ENCODE measurements around the gene CSF3R. TPM values are rescaled to one million over a fixed set of nuclear protein-coding genes. Genes with fewer than 3 reads are reported as not detected.
A peak's percentile ranks its signal among the peaks of the same experiment; 100 is the strongest.

CSF3R gene
- total and polyA plus RNA-seq, 9 of the 15 experiments (the other 6 are each of a cell fraction or from before 2014, with no cell fraction given) = 0.21 to 0.86 (median 0.40) TPM; not detected in 1

DNA sequence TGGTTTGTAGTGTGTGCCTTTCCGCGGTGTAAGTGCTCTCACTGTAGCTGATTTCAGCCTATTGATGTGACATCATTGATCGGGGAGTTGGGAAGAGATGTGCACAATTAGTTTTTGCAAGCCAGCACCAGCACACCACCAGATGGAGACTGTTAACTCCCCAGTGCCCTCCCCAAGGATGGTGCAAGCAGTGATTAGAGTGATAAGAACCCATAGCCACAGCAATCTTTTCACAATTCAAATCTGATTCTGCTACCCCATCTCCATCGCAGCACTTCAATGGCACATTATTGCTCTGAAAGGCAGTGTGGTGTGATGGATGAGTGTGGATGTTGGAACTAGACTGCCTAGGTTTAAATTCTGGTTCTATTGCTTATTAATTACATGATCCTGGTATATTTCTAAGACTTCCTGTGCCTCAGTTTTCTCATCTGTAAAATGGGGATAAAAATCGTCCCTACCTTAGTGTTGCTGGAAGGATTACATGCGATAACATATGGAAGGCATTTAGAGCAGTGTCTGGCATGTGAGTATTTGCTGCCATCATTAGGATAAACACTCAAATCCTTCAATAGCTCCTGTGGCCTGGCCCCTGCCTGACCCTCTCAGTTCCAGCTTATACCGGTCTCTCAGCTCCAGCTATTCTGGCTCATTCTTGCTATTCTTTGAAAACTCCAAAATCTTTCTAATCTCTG, 6.7 kb downstream of the CSF3R start (continued):
- TF ChIP-seq BRD9 (IDR thresholded peaks at IDR 0.05; ENCODE audit: low read depth, partially characterized antibody) (no peak), ADNP (tag; IDR thresholded peaks at IDR 0.05) (peak; percentile 93), PHF21A (IDR thresholded peaks at IDR 0.05; ENCODE audit: borderline replicate concordance, low read depth) (no peak), GATA2 (CRISPR knock-in tag; IDR thresholded peaks at IDR 0.05) (0 out of 2 replicates have a peak, but pooled peaks have one; percentile 22), ETV1 (tag; conservative IDR thresholded peaks at IDR 0.05; ENCODE audit: low read depth) (peak; percentile 82), POLR2AphosphoS5 (IDR thresholded peaks at IDR 0.05; ENCODE audit: control insufficient read depth, insufficient read depth, low read depth, low read length) (no peak), POU5F1 (IDR thresholded peaks at IDR 0.05; ENCODE audit: borderline replicate concordance, low read depth, low read length, partially characterized antibody) (no peak), CHD4 (IDR thresholded peaks at IDR 0.05; ENCODE audit: insufficient read depth, insufficient replicate concordance, low read depth, low read length, poor library complexity, severe bottlenecking) (peak; percentile 70), ZNF143 (CRISPR knock-in tag; IDR thresholded peaks at IDR 0.05) (no peak), KDM1A (IDR thresholded peaks at IDR 0.05) (peak; percentile 71 to 84), ZNF644 (tag; IDR thresholded peaks at IDR 0.05; ENCODE audit: low read depth) (no peak), KLF16 (IDR thresholded peaks at IDR 0.05) (no peak), RB1 (IDR thresholded peaks at IDR 0.05; ENCODE audit: low read depth) (no peak)
- TF ChIP-seq, protein P1, sequence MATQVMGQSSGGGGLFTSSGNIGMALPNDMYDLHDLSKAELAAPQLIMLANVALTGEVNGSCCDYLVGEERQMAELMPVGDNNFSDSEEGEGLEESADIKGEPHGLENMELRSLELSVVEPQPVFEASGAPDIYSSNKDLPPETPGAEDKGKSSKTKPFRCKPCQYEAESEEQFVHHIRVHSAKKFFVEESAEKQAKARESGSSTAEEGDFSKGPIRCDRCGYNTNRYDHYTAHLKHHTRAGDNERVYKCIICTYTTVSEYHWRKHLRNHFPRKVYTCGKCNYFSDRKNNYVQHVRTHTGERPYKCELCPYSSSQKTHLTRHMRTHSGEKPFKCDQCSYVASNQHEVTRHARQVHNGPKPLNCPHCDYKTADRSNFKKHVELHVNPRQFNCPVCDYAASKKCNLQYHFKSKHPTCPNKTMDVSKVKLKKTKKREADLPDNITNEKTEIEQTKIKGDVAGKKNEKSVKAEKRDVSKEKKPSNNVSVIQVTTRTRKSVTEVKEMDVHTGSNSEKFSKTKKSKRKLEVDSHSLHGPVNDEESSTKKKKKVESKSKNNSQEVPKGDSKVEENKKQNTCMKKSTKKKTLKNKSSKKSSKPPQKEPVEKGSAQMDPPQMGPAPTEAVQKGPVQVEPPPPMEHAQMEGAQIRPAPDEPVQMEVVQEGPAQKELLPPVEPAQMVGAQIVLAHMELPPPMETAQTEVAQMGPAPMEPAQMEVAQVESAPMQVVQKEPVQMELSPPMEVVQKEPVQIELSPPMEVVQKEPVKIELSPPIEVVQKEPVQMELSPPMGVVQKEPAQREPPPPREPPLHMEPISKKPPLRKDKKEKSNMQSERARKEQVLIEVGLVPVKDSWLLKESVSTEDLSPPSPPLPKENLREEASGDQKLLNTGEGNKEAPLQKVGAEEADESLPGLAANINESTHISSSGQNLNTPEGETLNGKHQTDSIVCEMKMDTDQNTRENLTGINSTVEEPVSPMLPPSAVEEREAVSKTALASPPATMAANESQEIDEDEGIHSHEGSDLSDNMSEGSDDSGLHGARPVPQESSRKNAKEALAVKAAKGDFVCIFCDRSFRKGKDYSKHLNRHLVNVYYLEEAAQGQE (IDR thresholded peaks at IDR 0.05; ENCODE audit: borderline replicate concordance) = peak; percentile 15; the same call in 1 of the 2 replicates
- TF ChIP-seq, protein P1 (CRISPR knock-in tag; IDR thresholded peaks at IDR 0.05; ENCODE audit: low read depth) = no peak
- TF ChIP-seq, protein P2, sequence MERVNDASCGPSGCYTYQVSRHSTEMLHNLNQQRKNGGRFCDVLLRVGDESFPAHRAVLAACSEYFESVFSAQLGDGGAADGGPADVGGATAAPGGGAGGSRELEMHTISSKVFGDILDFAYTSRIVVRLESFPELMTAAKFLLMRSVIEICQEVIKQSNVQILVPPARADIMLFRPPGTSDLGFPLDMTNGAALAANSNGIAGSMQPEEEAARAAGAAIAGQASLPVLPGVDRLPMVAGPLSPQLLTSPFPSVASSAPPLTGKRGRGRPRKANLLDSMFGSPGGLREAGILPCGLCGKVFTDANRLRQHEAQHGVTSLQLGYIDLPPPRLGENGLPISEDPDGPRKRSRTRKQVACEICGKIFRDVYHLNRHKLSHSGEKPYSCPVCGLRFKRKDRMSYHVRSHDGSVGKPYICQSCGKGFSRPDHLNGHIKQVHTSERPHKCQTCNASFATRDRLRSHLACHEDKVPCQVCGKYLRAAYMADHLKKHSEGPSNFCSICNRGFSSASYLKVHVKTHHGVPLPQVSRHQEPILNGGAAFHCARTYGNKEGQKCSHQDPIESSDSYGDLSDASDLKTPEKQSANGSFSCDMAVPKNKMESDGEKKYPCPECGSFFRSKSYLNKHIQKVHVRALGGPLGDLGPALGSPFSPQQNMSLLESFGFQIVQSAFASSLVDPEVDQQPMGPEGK (CRISPR knock-in tag; IDR thresholded peaks at IDR 0.05; ENCODE audit: borderline replicate concordance) = no peak

Data from K562 (cell line).